Measurements from ENCODE around the gene OR5M8.

Gene OR5M8

GRCh38 chr11:56491270-56491669, at the start of gene OR5M8:
Gene OR5M8 (minus strand): TSS chr11:56491370. CDS start chr11:56491370, 0 bp downstream.
- DNase-seq (ENCODE audit: low spot score) = no peak

GRCh38 chr11:56533054-56533740, 42.0 kb upstream of the OR5M8 start:
- DNase-seq (ENCODE audit: low spot score) = no peak

GRCh38 chr11:56531856-56532255, 40.7 kb upstream of the OR5M8 start:
- DNase-seq (ENCODE audit: low spot score) = no peak

GRCh38 chr11:56522008-56522407, 30.8 kb upstream of the OR5M8 start:
- peak; percentile 32 for DNase-seq (ENCODE audit: low spot score)

GRCh38 chr11:56513280-56513679, 22.1 kb upstream of the OR5M8 start:
- DNase-seq (ENCODE audit: low spot score) = no peak

- no peak for DNase-seq (ENCODE audit: low spot score)
Observed at GRCh38 chr11:56509439-56509838, 18.3 kb upstream of the OR5M8 start.

GRCh38 chr11:56497010-56497409, 5.8 kb upstream of the OR5M8 start:
- DNase-seq (ENCODE audit: low spot score) = no peak

- no peak for DNase-seq (ENCODE audit: low spot score)
Observed at GRCh38 chr11:56495117-56495516, 3.9 kb upstream of the OR5M8 start.

- no peak for DNase-seq (ENCODE audit: low spot score)
Observed at GRCh38 chr11:56486801-56487200, 4.4 kb downstream of the OR5M8 start.

- no peak for DNase-seq (ENCODE audit: low spot score)
Observed at GRCh38 chr11:56474729-56475235, 16.4 kb downstream of the OR5M8 start.

GRCh38 chr11:56473252-56473651, 17.9 kb downstream of the OR5M8 start, which contains the start of gene OR5M3:
Gene OR5M3 (minus strand): TSS chr11:56473352. CDS start chr11:56470497, 2,855 bp downstream.
- DNase-seq (ENCODE audit: low spot score) = no peak

- DNase-seq (ENCODE audit: low spot score) = no peak
Observed at GRCh38 chr11:56457076-56457475, 34.1 kb downstream of the OR5M8 start.

- DNase-seq (ENCODE audit: low spot score) = no peak
Observed at GRCh38 chr11:56453521-56453920, 37.6 kb downstream of the OR5M8 start.
